Neuronal stem cell (in vitro differentiated cells): ENCODE results near the gene JPH4. TPM values are rescaled to one million over a fixed set of nuclear protein-coding genes. Genes with fewer than 3 reads are reported as not detected.

ENCODE experiments used
- DNase-seq: peaks from one replicate; pipeline ENCODE4 v3.0.0-alpha.2; 2013; ENCODE audit warnings: low spot score
- H2AFZ ChIP-seq: one replicate; pipeline ENCODE4 v1.6.1; 2013; ENCODE audit warnings: mild to moderate bottlenecking, low read length, inconsistent platforms
- H2AK5ac ChIP-seq: 2 replicates; pipeline ENCODE4 v1.6.1; 2013; ENCODE audit warnings: low read depth, mild to moderate bottlenecking, inconsistent platforms, low read length, moderate library complexity, mixed read lengths
- H2BK120ac ChIP-seq: 2 replicates; pipeline ENCODE4 v1.6.1; 2013; ENCODE audit warnings: low read depth, mild to moderate bottlenecking, inconsistent platforms, low read length, moderate library complexity, mixed read lengths
- H2BK12ac ChIP-seq: one replicate; pipeline ENCODE4 v1.6.1; 2013; ENCODE audit warnings: low read length, inconsistent platforms
- H2BK15ac ChIP-seq: 2 replicates; pipeline ENCODE4 v1.6.1; 2013; ENCODE audit warnings: mild to moderate bottlenecking, low read length, inconsistent platforms, mixed read lengths
- H2BK5ac ChIP-seq: one replicate; pipeline ENCODE4 v1.6.1; 2013; ENCODE audit warnings: inconsistent platforms, mild to moderate bottlenecking, low read length, moderate library complexity
- H3K14ac ChIP-seq: one replicate; pipeline ENCODE4 v1.6.1; 2013; ENCODE audit warnings: low read length, inconsistent platforms
- H3K18ac ChIP-seq: 2 replicates; pipeline ENCODE4 v1.6.1; 2013; ENCODE audit warnings: low read length, inconsistent platforms
- H3K23ac ChIP-seq: 2 replicates; pipeline ENCODE4 v1.6.1; 2013; ENCODE audit warnings: low read depth, mild to moderate bottlenecking, mixed read lengths, low read length, inconsistent platforms; ENCODE audit not compliant: poor library complexity
- H3K27ac ChIP-seq: replicated peaks from 3 replicates; pipeline ENCODE4 v1.5.1; 2013; ENCODE audit warnings: low read length, inconsistent platforms
- H3K27me3 ChIP-seq, 3 experiments: 2 replicates each; pipeline ENCODE4 v1.6.1; 2013; ENCODE audit warnings: low read length in 3 of 3, mild to moderate bottlenecking in 2 of 3, inconsistent platforms in 1 of 3, low read depth in 1 of 3, mixed read lengths in 1 of 3, moderate library complexity in 1 of 3; ENCODE audit not compliant: control insufficient read depth in 3 of 3, insufficient read depth in 3 of 3
- H3K36me3 ChIP-seq, 2 donors: replicated peaks in 1 of 2; 2 replicates each; pipeline ENCODE4 v1.6.1; 2013; ENCODE audit warnings: low read length in 2 of 2; ENCODE audit not compliant: control insufficient read depth in 2 of 2, insufficient read depth in 2 of 2
- H3K4ac ChIP-seq: 2 replicates; pipeline ENCODE4 v1.6.1; 2013; ENCODE audit warnings: inconsistent platforms, mild to moderate bottlenecking, low read length, moderate library complexity
- H3K4me1 ChIP-seq, 2 donors: 1 replicate in 1 of 2; 2 replicates in 1 of 2; pipeline ENCODE4 v1.6.1; 2013; ENCODE audit warnings: low read length in 2 of 2, low read depth in 1 of 2; ENCODE audit not compliant: control insufficient read depth in 2 of 2, insufficient read depth in 1 of 2
- H3K4me2 ChIP-seq: one replicate; pipeline ENCODE4 v1.6.1; 2013; ENCODE audit warnings: mild to moderate bottlenecking, low read length, inconsistent platforms; ENCODE audit not compliant: insufficient read depth, poor library complexity, severe bottlenecking
- H3K4me3 ChIP-seq, 2 donors: 2 replicates each; pipeline ENCODE4 v1.5.1; 2013; ENCODE audit warnings: low read length in 2 of 2, mild to moderate bottlenecking in 2 of 2, inconsistent platforms in 1 of 2, moderate library complexity in 1 of 2
- H3K79me1 ChIP-seq: one replicate; pipeline ENCODE4 v1.6.1; 2013; ENCODE audit warnings: low read depth, mild to moderate bottlenecking, inconsistent platforms, low read length, moderate library complexity
- H3K9ac ChIP-seq: one replicate; pipeline ENCODE4 v1.6.1; 2013; ENCODE audit warnings: mild to moderate bottlenecking, low read depth, low read length, inconsistent platforms; ENCODE audit not compliant: poor library complexity
- H3K9me3 ChIP-seq, 2 donors: replicated peaks in 1 of 2; 2 replicates each; pipeline versions ENCODE3 to v1.6.1; 2013; ENCODE audit warnings: low read length in 2 of 2, mild to moderate bottlenecking in 2 of 2, inconsistent platforms in 1 of 2, low read depth in 1 of 2, mixed read lengths in 1 of 2, moderate library complexity in 1 of 2; ENCODE audit not compliant: control insufficient read depth in 2 of 2, insufficient read depth in 1 of 2
- H4K8ac ChIP-seq: one replicate; pipeline ENCODE4 v1.6.1; 2013; ENCODE audit warnings: low read depth, mild to moderate bottlenecking, inconsistent platforms, low read length, moderate library complexity
- H4K91ac ChIP-seq: one replicate; pipeline ENCODE4 v1.6.1; 2013; ENCODE audit warnings: low read length, low read depth, mild to moderate bottlenecking, inconsistent platforms; ENCODE audit not compliant: poor library complexity
- WGBS, 2 donors: extraction: QIAGEN DNeasy Blood & Tissue Kit; methylation state at CpG; one replicate each; pipeline ENCODE4 v1.1.7; 2013; ENCODE audit warnings: missing lambda C conversion rate in 2 of 2, mixed read lengths in 1 of 2; ENCODE audit not compliant: insufficient read length in 2 of 2, insufficient replicate concordance in 1 of 2; ENCODE audit errors: extremely low coverage in 2 of 2; 5-methylcytosine and 5-hydroxymethylcytosine counted together
- polyA plus RNA-seq, 2 experiments: library from polyadenylated mRNA; stranded (reverse); fragments of 200-250 nt; gene quantifications; one replicate each; pipeline ENCODE4 v1.2.3, GENCODE V29; 2013

The JPH4 gene
- 19.9 TPM for polyA plus RNA-seq (2013, experiment 1 of 2)
- 21.1 TPM for polyA plus RNA-seq (2013, experiment 2 of 2)

DNA sequence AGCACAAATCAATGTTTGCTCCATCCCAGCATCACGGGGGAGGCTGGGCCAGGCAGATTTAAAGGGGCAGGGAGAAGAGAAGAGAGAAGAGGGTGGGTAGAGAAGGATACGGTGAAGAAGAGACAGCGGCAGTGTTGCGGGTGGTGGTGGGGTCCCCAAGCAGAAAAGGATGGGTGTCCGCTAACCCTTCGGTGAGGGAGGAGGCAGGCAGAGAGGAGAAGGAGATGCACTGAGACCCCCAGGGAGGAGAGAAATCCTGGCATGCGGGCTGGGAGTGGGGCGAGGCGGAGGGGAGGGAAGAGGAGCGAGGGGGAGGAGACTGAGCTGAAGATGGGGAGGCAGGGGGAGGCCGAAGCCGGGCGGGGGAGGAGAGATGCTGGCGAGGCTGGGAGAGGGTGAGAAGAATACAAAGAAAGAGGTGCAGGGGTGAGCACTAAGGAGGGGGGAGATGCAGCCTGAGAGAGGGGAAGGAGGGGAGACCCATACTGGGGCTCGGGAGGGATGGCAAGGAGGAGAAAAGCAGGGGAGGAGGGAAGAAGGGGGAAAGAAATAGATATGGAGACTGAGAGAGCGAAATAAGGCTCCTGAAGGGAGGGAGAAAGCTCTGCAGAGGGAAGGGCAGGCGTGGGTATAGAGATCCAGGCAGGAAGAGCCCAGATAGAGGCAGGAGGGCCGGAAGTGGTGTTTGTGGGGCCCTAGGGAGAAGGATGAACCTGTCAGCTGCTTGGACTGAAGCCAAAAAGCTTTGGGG, at the start of gene JPH4:
TSS of gene JPH4 (minus strand) at position 231 of the 751 bp plus-strand sequence. CDS start 1,337 bp downstream, outside the sequence.
- H3K4me1 ChIP-seq = peaks cover 8 to 13% of the 10 kb centered on the region in 2 donors
- peak within 1 kb of the TSS; percentile 62 for H3K27ac ChIP-seq
- peak within 1 kb of the TSS; percentile 95 for H2AFZ ChIP-seq
- H2BK12ac ChIP-seq = peak within 1 kb of the TSS; percentile 63
- peak within 1 kb of the TSS; percentile 94 for H3K14ac ChIP-seq
- no CpG with 5 or more reads among the region's 18 CpGs for WGBS, 2 donors
- H2AK5ac ChIP-seq = peak within 1 kb of the TSS; percentile 87
- H3K23ac ChIP-seq = no peak within 1 kb of the TSS
- H3K27me3 ChIP-seq = peaks cover 19 to 57% (median 29%) of the 10 kb centered on the region in 3 experiments
- peak within 1 kb of the TSS; percentile 88 for H3K4me2 ChIP-seq
- DNase-seq = no peak
- H4K8ac ChIP-seq = peak within 1 kb of the TSS; percentile 50
- peak within 1 kb of the TSS; percentile 65 for H2BK120ac ChIP-seq
- H2BK15ac ChIP-seq = peak within 1 kb of the TSS; percentile 99
- H3K18ac ChIP-seq = peak within 1 kb of the TSS; percentile 98
- peak within 1 kb of the TSS; percentile 79 for H3K4ac ChIP-seq
- H3K9ac ChIP-seq = peak within 1 kb of the TSS; percentile 50
- H3K36me3 ChIP-seq = peaks cover 0 to 2% of the 10 kb centered on the region in 2 donors
- H3K79me1 ChIP-seq = peaks cover 3% of the 10 kb centered on the region
- H2BK5ac ChIP-seq = peak within 1 kb of the TSS; percentile 88
- H3K4me3 ChIP-seq = peak within 1 kb of the TSS; percentile 48 to 80
- no peak within 1 kb of the TSS for H4K91ac ChIP-seq
- no peaks in the 10 kb centered on the region for H3K9me3 ChIP-seq

GRCh38 chr14:23627961-23628360, 49.4 kb upstream of the JPH4 start:
- H3K9ac ChIP-seq = no peak overlapping the region
- peaks cover 6 to 20% of the 10 kb centered on the region in 2 donors for H3K9me3 ChIP-seq
- H3K18ac ChIP-seq = no peak overlapping the region
- peaks cover 0 to 2% of the 10 kb centered on the region in 2 donors for H3K4me1 ChIP-seq
- H4K8ac ChIP-seq = no peak overlapping the region
- no peak overlapping the region for H2BK15ac ChIP-seq
- no peaks in the 10 kb centered on the region for H3K79me1 ChIP-seq
- H4K91ac ChIP-seq = no peak overlapping the region
- no peak overlapping the region for H3K4ac ChIP-seq
- DNase-seq = no peak
- H3K4me3 ChIP-seq = no peak overlapping the region
- no peak overlapping the region for H3K4me2 ChIP-seq
- no peak overlapping the region for H2BK5ac ChIP-seq
- no peaks in the 10 kb centered on the region for H3K27me3 ChIP-seq
- H3K14ac ChIP-seq = no peak overlapping the region
- WGBS, 2 donors = no CpG with 5 or more reads among the region's 6 CpGs
- H2BK12ac ChIP-seq = no peak overlapping the region
- H3K36me3 ChIP-seq = no peaks in the 10 kb centered on the region
- H3K27ac ChIP-seq = no peak overlapping the region
- H2AFZ ChIP-seq = no peak overlapping the region
- H3K23ac ChIP-seq = no peak overlapping the region
- H2AK5ac ChIP-seq = no peak overlapping the region
- H2BK120ac ChIP-seq = no peak overlapping the region

DNA sequence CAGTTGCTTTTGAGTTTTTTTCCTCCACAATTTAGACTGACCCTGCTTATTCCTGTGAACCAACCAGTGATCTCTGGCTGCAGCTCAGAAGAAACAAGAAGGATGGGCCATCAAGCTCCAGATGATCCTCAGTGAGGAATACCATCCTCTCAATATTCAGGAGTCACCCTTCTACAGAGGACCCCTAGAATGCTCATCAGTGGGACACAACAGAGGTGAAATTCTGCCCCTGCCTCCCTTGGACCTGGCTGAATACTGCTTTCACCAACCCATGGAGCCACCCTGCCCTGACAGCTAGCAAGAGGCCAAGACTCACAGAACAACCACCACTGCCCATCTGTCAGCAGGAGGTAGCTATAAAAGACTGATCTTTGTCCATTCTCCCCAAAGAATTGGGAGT, 48.4 kb upstream of the JPH4 start:
- Histone ChIP-seq H2BK5ac (no peak overlapping the region), H3K18ac (no peak overlapping the region), H3K9ac (no peak overlapping the region)

DNA sequence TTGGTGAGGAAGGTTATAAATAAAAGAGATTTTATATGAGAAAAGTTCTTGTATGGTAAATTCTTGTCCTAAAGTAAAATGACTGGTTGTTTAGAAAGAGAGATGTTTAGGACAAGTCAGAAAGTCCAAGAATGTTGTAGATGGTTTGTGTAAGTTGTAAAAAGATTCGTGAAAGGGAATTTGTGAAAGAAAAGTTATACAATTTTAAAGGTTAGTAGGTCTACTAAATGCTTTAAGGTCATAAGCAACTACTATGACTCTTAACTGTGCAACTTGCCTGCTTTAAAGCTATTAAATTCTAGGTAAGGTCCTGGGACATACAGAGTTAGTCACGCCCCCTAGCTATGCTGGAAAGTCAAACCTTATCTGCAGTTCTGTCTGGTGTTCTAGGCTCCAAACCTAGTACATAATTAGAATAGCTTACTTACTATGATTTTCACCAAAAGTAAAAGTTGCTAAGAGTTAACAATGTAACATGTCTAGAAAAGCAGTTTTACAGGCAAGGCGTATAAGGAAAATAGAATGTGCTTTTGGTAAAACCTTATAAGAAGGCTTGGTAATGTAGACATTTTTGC, 46.3 kb upstream of the JPH4 start:
- no peak overlapping the region for H2BK5ac ChIP-seq
- no peak overlapping the region for H2BK12ac ChIP-seq
- H3K23ac ChIP-seq = no peak overlapping the region
- no peak overlapping the region for H4K91ac ChIP-seq
- H3K4me2 ChIP-seq = no peak overlapping the region
- no peaks in the 10 kb centered on the region for H3K27me3 ChIP-seq
- no peaks in the 10 kb centered on the region for H3K36me3 ChIP-seq
- 95 to 100% methylated on average over 1 of the region's 3 CpGs for WGBS, 2 donors
- no peak overlapping the region for H3K9ac ChIP-seq
- H3K18ac ChIP-seq = no peak overlapping the region
- H2BK120ac ChIP-seq = no peak overlapping the region
- H3K4ac ChIP-seq = no peak overlapping the region
- H3K14ac ChIP-seq = no peak overlapping the region
- H3K9me3 ChIP-seq = peaks cover 6 to 20% of the 10 kb centered on the region in 2 donors
- peak; percentile 4 for DNase-seq
- H3K27ac ChIP-seq = no peak overlapping the region
- no peak overlapping the region for H2AK5ac ChIP-seq
- H3K4me1 ChIP-seq = no peaks in the 10 kb centered on the region
- no peak overlapping the region for H2BK15ac ChIP-seq
- no peak overlapping the region for H3K4me3 ChIP-seq
- no peak overlapping the region for H2AFZ ChIP-seq
- no peaks in the 10 kb centered on the region for H3K79me1 ChIP-seq
- no peak overlapping the region for H4K8ac ChIP-seq

More for the DNA sequence above, 48.4 kb upstream of the JPH4 start:
- H3K27ac ChIP-seq = no peak overlapping the region
- H3K4me1 ChIP-seq = no peaks in the 10 kb centered on the region
- H3K4me3 ChIP-seq = no peak overlapping the region
- H3K4ac ChIP-seq = no peak overlapping the region
- no peak overlapping the region for H2BK120ac ChIP-seq
- H2AK5ac ChIP-seq = no peak overlapping the region
- no peak overlapping the region for H4K91ac ChIP-seq
- DNase-seq = no peak
- H3K79me1 ChIP-seq = no peaks in the 10 kb centered on the region
- no peak overlapping the region for H2BK15ac ChIP-seq
- no peak overlapping the region for H2AFZ ChIP-seq
- H2BK12ac ChIP-seq = no peak overlapping the region
- H3K4me2 ChIP-seq = no peak overlapping the region
- H3K9me3 ChIP-seq = peaks cover 6 to 20% of the 10 kb centered on the region in 2 donors
- H4K8ac ChIP-seq = no peak overlapping the region
- no peak overlapping the region for H3K14ac ChIP-seq
- H3K27me3 ChIP-seq = no peaks in the 10 kb centered on the region
- no peaks in the 10 kb centered on the region for H3K36me3 ChIP-seq
- H3K23ac ChIP-seq = no peak overlapping the region
